Measurements from ENCODE around the gene GABBR2. TPM values are rescaled to one million over a fixed set of nuclear protein-coding genes. Genes with fewer than 3 reads are reported as not detected.

The GABBR2 gene
- total and polyA plus RNA-seq, 2 of the 8 experiments (the other 6 are each of a cell fraction or from before 2014, with no cell fraction given) = 0.50 to 1.2 TPM

GRCh38 chr9:98698856-98699255, 9.9 kb downstream of the GABBR2 start:
- Histone ChIP-seq H3K4me1 (replicated peaks in 1 of 4; ENCODE audit: control insufficient read depth in 3 of 4, insufficient read depth in 4 of 4, low read length in 3 of 4) (no peaks in the 10 kb centered on the region), H2AFZ (ENCODE audit: low read length) (no peak overlapping the region), H3K56ac (replicated peaks; ENCODE audit: insufficient read length, low read depth, low read length) (no peak overlapping the region), H3K27me3 (replicated peaks in 1 of 4; ENCODE audit: control insufficient read depth in 3 of 4, extremely low read depth in 1 of 4, insufficient read depth in 3 of 4, low read length in 3 of 4) (no peaks in the 10 kb centered on the region), H4K20me1 (replicated peaks in 1 of 2; ENCODE audit: control insufficient read depth in 1 of 2, insufficient read depth in 2 of 2, low read length in 2 of 2) (no peaks in the 10 kb centered on the region), H3K27ac (ENCODE audit: low read depth, low read length) (no peak overlapping the region), H3K79me2 (ENCODE audit: control insufficient read depth in 1 of 2, insufficient read depth in 2 of 2, low read length in 2 of 2) (no peaks in the 10 kb centered on the region), H2BK120ac (replicated peaks; ENCODE audit: low read depth, low read length) (no peak overlapping the region), H3K4me2 (ENCODE audit: insufficient read depth in 1 of 2, low read depth in 2 of 2, low read length in 2 of 2) (no peak overlapping the region), H2BK5ac (ENCODE audit: low read depth, low read length) (no peak overlapping the region), H4K91ac (replicated peaks; ENCODE audit: insufficient read length, low read length) (no peak overlapping the region), H3K4me3 (ENCODE audit: extremely low read depth in 1 of 4, insufficient read depth in 2 of 4, low read depth in 3 of 4, low read length in 4 of 4) (no peak overlapping the region), H4K8ac (ENCODE audit: extremely low read depth, insufficient read depth, low read length) (no peak overlapping the region), H2BK15ac (ENCODE audit: low read length) (no peak overlapping the region), H3K36me3 (ENCODE audit: control insufficient read depth in 2 of 4, insufficient read depth in 4 of 4, low read length in 3 of 4) (no peaks in the 10 kb centered on the region), H2BK20ac (ENCODE audit: low read length) (no peak overlapping the region), H2BK12ac (ENCODE audit: low read depth, low read length) (no peak overlapping the region), H3K23ac (ENCODE audit: insufficient read length) (no peak overlapping the region), H3K18ac (ENCODE audit: extremely low read depth, low read length) (no peak overlapping the region), H2AK5ac (ENCODE audit: low read depth, low read length) (no peak overlapping the region), H3K79me1 (ENCODE audit: low read depth, low read length) (no peaks in the 10 kb centered on the region), H3K9ac (replicated peaks in 1 of 4; ENCODE audit: extremely low read depth in 1 of 4, low read depth in 3 of 4, low read length in 3 of 4) (no peak overlapping the region), H4K5ac (ENCODE audit: insufficient read length, low read depth, low read length) (no peak overlapping the region), H3K4ac (replicated peaks; ENCODE audit: insufficient read length, low read depth, low read length) (no peak overlapping the region), H3K9me3 (ENCODE audit: insufficient read depth in 2 of 2, low read depth in 1 of 2, low read length in 1 of 2) (no peaks in the 10 kb centered on the region), H3K14ac (ENCODE audit: insufficient read length) (no peak overlapping the region), H3K23me2 (ENCODE audit: low read depth, low read length) (no peaks in the 10 kb centered on the region)
- TF ChIP-seq CEBPB (IDR thresholded peaks at IDR 0.05; ENCODE audit: low read depth, low read length) (no peak), NRF1 (IDR thresholded peaks at IDR 0.05; ENCODE audit: low read depth, low read length) (no peak), EP300 (IDR thresholded peaks at IDR 0.05; ENCODE audit: borderline replicate concordance in 1 of 2, low read depth in 2 of 2, low read length in 2 of 2) (no peak), SUZ12 (IDR thresholded peaks at IDR 0.05; ENCODE audit: low read length) (no peak), RFX5 (IDR thresholded peaks at IDR 0.05; ENCODE audit: borderline replicate concordance, low read depth, low read length) (no peak), SAP30 (IDR thresholded peaks at IDR 0.05; ENCODE audit: insufficient read depth, insufficient replicate concordance, low read length) (no peak), TAF1 (IDR thresholded peaks at IDR 0.05; ENCODE audit: low read depth, low read length) (no peak), ZNF274 (IDR thresholded peaks at IDR 0.05; ENCODE audit: borderline replicate concordance, extremely low read depth, low read length) (no peak)
- FAIRE-seq (no peak), DNase-seq (ENCODE audit: low read depth in 1 of 2, low spot score in 2 of 2) (no peak)
- POLR2A ChIA-PET (ENCODE audit: partially characterized antibody) = no interaction called here
- WGBS, 2 experiments (ENCODE audit: extremely low coverage in 1 of 2, insufficient coverage in 1 of 2, insufficient read length in 1 of 2, insufficient replicate concordance in 2 of 2, low coverage in 1 of 2, low lambda C conversion rate in 2 of 2, missing lambda C conversion rate in 1 of 2) = 95% methylated on average over 6 of the region's 6 CpGs; no CpG with 5 or more reads in 1 of the 2 experiments
- CTCF ChIA-PET (ENCODE audit: partially characterized antibody) = no interaction called here

Measured in H1 (cell line).